Mesendoderm (in vitro differentiated cells): Measurements from ENCODE around the gene CCDC14.

Source experiments
- DNase-seq: peaks from one replicate; pipeline ENCODE4 v3.0.0; 2013
- H2AK5ac ChIP-seq: 2 replicates; pipeline ENCODE4 v1.6.1; 2013; ENCODE audit warnings: low read length, inconsistent platforms
- H2BK120ac ChIP-seq: 2 replicates; pipeline ENCODE4 v1.6.1; 2013; ENCODE audit warnings: low read depth, mild to moderate bottlenecking, low read length, moderate library complexity, mixed read lengths
- H2BK15ac ChIP-seq: replicated peaks from 2 replicates; pipeline ENCODE4 v1.6.1; 2013; ENCODE audit warnings: low read depth, mild to moderate bottlenecking, moderate library complexity
- H2BK5ac ChIP-seq: 2 replicates; pipeline ENCODE4 v1.6.1; 2013; ENCODE audit warnings: low read length, inconsistent platforms
- H3K18ac ChIP-seq: 2 replicates; pipeline ENCODE4 v1.6.1; 2013; ENCODE audit warnings: mild to moderate bottlenecking, low read length, mixed read lengths
- H3K23ac ChIP-seq: one replicate; pipeline ENCODE4 v1.6.1; 2013; ENCODE audit warnings: low read length
- H3K27ac ChIP-seq: 2 replicates; pipeline ENCODE4 v1.5.1; 2013; ENCODE audit warnings: low read depth, mild to moderate bottlenecking, inconsistent platforms, low read length, moderate library complexity
- H3K27me3 ChIP-seq: 2 replicates; pipeline ENCODE4 v1.6.1; 2013; ENCODE audit warnings: low read length, control low read depth, mild to moderate bottlenecking, inconsistent platforms; ENCODE audit not compliant: insufficient read depth, poor library complexity
- H3K36me3 ChIP-seq: 2 replicates; pipeline ENCODE4 v1.6.1; 2013; ENCODE audit warnings: low read length, inconsistent platforms; ENCODE audit not compliant: control insufficient read depth, insufficient read depth
- H3K4ac ChIP-seq: one replicate; pipeline ENCODE4 v1.6.1; 2013; ENCODE audit warnings: low read depth, mild to moderate bottlenecking, low read length, moderate library complexity
- H3K4me1 ChIP-seq: 2 replicates; pipeline ENCODE4 v1.6.1; 2013; ENCODE audit warnings: low read depth, low read length, inconsistent platforms; ENCODE audit not compliant: control insufficient read depth
- H3K4me2 ChIP-seq: 2 replicates; pipeline ENCODE4 v1.6.1; 2013; ENCODE audit warnings: low read length
- H3K4me3 ChIP-seq: 2 replicates; pipeline ENCODE4 v1.5.1; 2013; ENCODE audit warnings: mild to moderate bottlenecking, low read length
- H3K56ac ChIP-seq: one replicate; pipeline ENCODE4 v1.6.1; 2013; ENCODE audit warnings: low read length
- H3K79me1 ChIP-seq: 2 replicates; pipeline ENCODE4 v1.6.1; 2013; ENCODE audit warnings: low read length, inconsistent platforms
- H3K79me2 ChIP-seq: 2 replicates; pipeline ENCODE4 v1.6.1; 2013; ENCODE audit warnings: mild to moderate bottlenecking, low read length; ENCODE audit not compliant: control insufficient read depth, insufficient read depth
- H3K9ac ChIP-seq: 2 replicates; pipeline ENCODE4 v1.6.1; 2013; ENCODE audit warnings: low read length, inconsistent platforms
- H4K5ac ChIP-seq: one replicate; pipeline ENCODE4 v1.6.1; 2013; ENCODE audit warnings: low read length
- H4K8ac ChIP-seq: one replicate; pipeline ENCODE4 v1.6.1; 2013; ENCODE audit warnings: low read depth, mild to moderate bottlenecking, control low read depth, low read length, moderate library complexity
- WGBS: extraction: QIAGEN DNeasy Blood & Tissue Kit; methylation state at CpG from one replicate; pipeline ENCODE4 v1.1.7; 2013; ENCODE audit warnings: low lambda C conversion rate, missing lambda C conversion rate; ENCODE audit not compliant: insufficient coverage; ENCODE audit errors: extremely low coverage; 5-methylcytosine and 5-hydroxymethylcytosine counted together

Gene CCDC14

GRCh38 chr3:123876858-123877257, 84.2 kb downstream of the CCDC14 start:
- H3K18ac ChIP-seq: no peak overlapping the region
- H4K8ac ChIP-seq: no peak overlapping the region
- no peak overlapping the region for H3K4ac ChIP-seq
- no peaks in the 10 kb centered on the region for H3K36me3 ChIP-seq
- no peak overlapping the region for H2BK15ac ChIP-seq
- no peak overlapping the region for H2BK120ac ChIP-seq
- no peaks in the 10 kb centered on the region for H3K79me1 ChIP-seq
- H3K4me1 ChIP-seq: no peaks in the 10 kb centered on the region
- no peak overlapping the region for H2AK5ac ChIP-seq
- H3K23ac ChIP-seq: no peak overlapping the region
- peak; percentile 18 for DNase-seq
- no peak overlapping the region for H3K4me3 ChIP-seq
- H3K9ac ChIP-seq: no peak overlapping the region
- no peak overlapping the region for H3K27ac ChIP-seq
- no peak overlapping the region for H3K56ac ChIP-seq
- H3K27me3 ChIP-seq: no peaks in the 10 kb centered on the region
- no peak overlapping the region for H2BK5ac ChIP-seq
- no peaks in the 10 kb centered on the region for H3K79me2 ChIP-seq
- no peak overlapping the region for H3K4me2 ChIP-seq
- H4K5ac ChIP-seq: no peak overlapping the region

DNA sequence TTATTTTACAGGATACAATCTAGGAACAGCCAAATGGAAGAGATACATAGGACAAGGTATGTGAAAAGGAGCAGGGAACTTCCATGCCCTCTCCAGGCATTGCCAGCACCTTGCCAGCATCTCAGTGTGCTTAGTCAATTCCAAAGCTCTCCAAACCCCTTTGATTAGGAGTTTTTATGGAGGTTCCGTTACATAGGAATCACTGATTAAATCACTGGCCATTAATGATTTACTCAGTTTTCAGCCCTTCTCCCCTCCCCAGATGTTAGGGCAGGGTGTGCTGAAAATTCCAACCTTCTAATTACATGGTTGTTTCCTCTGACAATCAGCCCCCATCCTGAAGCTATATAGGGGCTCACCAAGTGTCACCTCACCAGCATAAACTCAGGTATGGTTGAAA, 88.4 kb downstream of the CCDC14 start:
- Histone ChIP-seq H3K4me3 (no peak overlapping the region), H3K9ac (no peak overlapping the region), H3K4me2 (no peak overlapping the region), H3K56ac (no peak overlapping the region), H3K23ac (no peak overlapping the region), H4K8ac (no peak overlapping the region), H2AK5ac (no peak overlapping the region), H3K36me3 (no peaks in the 10 kb centered on the region), H3K18ac (no peak overlapping the region), H3K27ac (no peak overlapping the region), H2BK120ac (no peak overlapping the region), H3K27me3 (no peaks in the 10 kb centered on the region), H3K4ac (no peak overlapping the region), H2BK15ac (no peak overlapping the region), H4K5ac (no peak overlapping the region), H3K4me1 (no peaks in the 10 kb centered on the region), H3K79me2 (no peaks in the 10 kb centered on the region), H3K79me1 (no peaks in the 10 kb centered on the region), H2BK5ac (no peak overlapping the region)
- no CpG with 5 or more reads among the region's 1 CpG for WGBS
- DNase-seq: no peak

- no peak overlapping the region for H3K18ac ChIP-seq
- H3K36me3 ChIP-seq: no peaks in the 10 kb centered on the region
- no peaks in the 10 kb centered on the region for H3K79me2 ChIP-seq
- H3K56ac ChIP-seq: no peak overlapping the region
- H3K4ac ChIP-seq: no peak overlapping the region
- no peak overlapping the region for H4K8ac ChIP-seq
- no peak overlapping the region for H3K27ac ChIP-seq
- H2AK5ac ChIP-seq: no peak overlapping the region
- H3K4me3 ChIP-seq: no peak overlapping the region
- no peak overlapping the region for H3K4me2 ChIP-seq
- no peaks in the 10 kb centered on the region for H3K79me1 ChIP-seq
- H3K9ac ChIP-seq: no peak overlapping the region
- no peak overlapping the region for H4K5ac ChIP-seq
- no CpG with 5 or more reads among the region's 1 CpG for WGBS
- H3K4me1 ChIP-seq: no peaks in the 10 kb centered on the region
- H3K23ac ChIP-seq: no peak overlapping the region
- no peak overlapping the region for H2BK15ac ChIP-seq
- no peak overlapping the region for H2BK5ac ChIP-seq
- no peak for DNase-seq
- H3K27me3 ChIP-seq: no peaks in the 10 kb centered on the region
- H2BK120ac ChIP-seq: no peak overlapping the region
These were observed 89.1 kb downstream of the CCDC14 start for GRCh38 chr3:123871946-123872345.

- no peaks in the 10 kb centered on the region for H3K27me3 ChIP-seq
- no peak overlapping the region for H3K9ac ChIP-seq
- no peaks in the 10 kb centered on the region for H3K79me2 ChIP-seq
- no peak overlapping the region for H2BK15ac ChIP-seq
- no peak overlapping the region for H4K8ac ChIP-seq
- no peak overlapping the region for H3K23ac ChIP-seq
- H3K18ac ChIP-seq: no peak overlapping the region
- no peak overlapping the region for H4K5ac ChIP-seq
- H3K27ac ChIP-seq: no peak overlapping the region
- no CpG with 5 or more reads among the region's 1 CpG for WGBS
- no peak overlapping the region for H3K56ac ChIP-seq
- no peaks in the 10 kb centered on the region for H3K4me1 ChIP-seq
- H2AK5ac ChIP-seq: no peak overlapping the region
- H3K4me2 ChIP-seq: no peak overlapping the region
- no peak overlapping the region for H2BK5ac ChIP-seq
- H3K4me3 ChIP-seq: no peak overlapping the region
- no peaks in the 10 kb centered on the region for H3K79me1 ChIP-seq
- no peak overlapping the region for H3K4ac ChIP-seq
- no peaks in the 10 kb centered on the region for H3K36me3 ChIP-seq
- H2BK120ac ChIP-seq: no peak overlapping the region
- no peak for DNase-seq
These were observed 91.0 kb downstream of the CCDC14 start for GRCh38 chr3:123870033-123870432.

- Histone ChIP-seq H3K23ac (no peak overlapping the region), H4K5ac (no peak overlapping the region), H3K4me2 (no peak overlapping the region), H3K18ac (no peak overlapping the region), H2BK120ac (no peak overlapping the region), H2AK5ac (no peak overlapping the region), H3K27me3 (no peaks in the 10 kb centered on the region), H2BK15ac (no peak overlapping the region), H4K8ac (no peak overlapping the region), H3K4ac (no peak overlapping the region), H3K4me3 (no peak overlapping the region), H3K4me1 (no peaks in the 10 kb centered on the region), H3K79me2 (no peaks in the 10 kb centered on the region), H3K36me3 (no peaks in the 10 kb centered on the region), H3K56ac (no peak overlapping the region), H2BK5ac (no peak overlapping the region), H3K27ac (no peak overlapping the region), H3K79me1 (no peaks in the 10 kb centered on the region), H3K9ac (no peak overlapping the region)
- WGBS: no CpG with 5 or more reads among the region's 1 CpG
- no peak for DNase-seq
These were observed 91.9 kb downstream of the CCDC14 start for GRCh38 chr3:123869165-123869564.

DNA sequence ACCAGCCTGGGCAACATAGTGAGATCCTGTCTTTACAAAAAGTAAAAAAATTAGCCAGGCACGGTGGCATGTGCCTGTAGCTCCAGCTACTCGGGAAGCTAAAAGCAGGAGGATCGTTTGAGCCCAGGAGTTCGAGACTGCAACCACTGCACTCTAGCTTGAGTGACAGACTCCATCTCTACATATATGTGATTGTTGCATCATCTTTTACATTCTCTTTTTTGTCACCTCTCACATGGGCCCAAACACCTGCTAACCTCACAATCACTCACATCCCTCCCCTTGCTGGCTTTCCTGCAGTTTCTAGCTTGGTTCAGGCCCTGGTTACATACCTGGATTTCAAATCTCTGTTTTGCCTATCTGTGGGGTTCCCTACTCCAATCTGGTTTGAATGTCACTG, 96.3 kb downstream of the CCDC14 start:
- H3K79me1 ChIP-seq: no peaks in the 10 kb centered on the region
- WGBS: no CpG with 5 or more reads among the region's 4 CpGs

More for the DNA sequence above, 96.3 kb downstream of the CCDC14 start:
- Histone ChIP-seq H2BK5ac (no peak overlapping the region), H3K4me2 (no peak overlapping the region), H3K27ac (no peak overlapping the region), H4K5ac (no peak overlapping the region), H2BK15ac (no peak overlapping the region), H3K23ac (no peak overlapping the region), H3K4me3 (no peak overlapping the region), H2AK5ac (no peak overlapping the region), H3K56ac (no peak overlapping the region), H4K8ac (no peak overlapping the region), H3K9ac (no peak overlapping the region), H3K4me1 (no peaks in the 10 kb centered on the region), H3K79me2 (no peaks in the 10 kb centered on the region), H3K18ac (no peak overlapping the region), H2BK120ac (no peak overlapping the region), H3K4ac (no peak overlapping the region), H3K36me3 (no peaks in the 10 kb centered on the region), H3K27me3 (no peaks in the 10 kb centered on the region)
- DNase-seq: no peak
